Measurements from ENCODE around the gene S1PR5.
"Not testable (repeated sequence)": the region's sequence is repeated elsewhere in the genome, so short reads cannot be mapped to it uniquely, and the experiment has no call there.

S1PR5 gene

DNA sequence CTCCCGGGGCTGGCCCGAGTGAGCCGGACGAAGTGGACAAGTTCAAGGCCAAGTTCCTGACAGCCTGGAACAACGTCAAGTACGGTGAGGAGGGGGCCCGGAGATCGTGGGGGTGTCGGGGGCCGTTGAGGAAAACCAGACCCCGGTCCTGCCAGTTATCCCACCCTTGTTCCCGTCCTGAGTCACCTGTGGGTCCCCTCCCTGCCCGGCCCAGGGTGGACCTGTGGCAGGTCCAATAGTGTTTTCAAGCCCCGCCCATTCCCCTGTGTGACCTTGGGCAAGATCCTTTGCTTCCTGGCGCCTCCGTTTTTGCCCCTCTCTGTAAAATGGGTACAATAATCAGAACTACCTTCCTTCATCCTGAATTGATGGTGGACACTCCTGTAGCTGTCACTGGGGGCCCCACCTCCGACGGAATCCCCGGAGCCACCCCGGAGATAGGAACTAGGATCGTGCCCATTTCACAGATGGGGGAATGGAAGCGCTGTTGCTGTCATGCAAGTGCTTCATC lies 27.1 kb upstream of the S1PR5 start:
- no peak for DNase-seq

- peak; percentile 89 for DNase-seq
These were observed 26.4 kb upstream of the S1PR5 start, which contains the start of gene ATG4D for GRCh38 chr19:10543420-10544241. Gene ATG4D, plus strand, starts transcription at chr19:10543904. Its CDS starts 187 bp downstream, at chr19:10544091.

GRCh38 chr19:10543059-10543419 lies 25.8 kb upstream of the S1PR5 start:
- no peak for DNase-seq

DNA sequence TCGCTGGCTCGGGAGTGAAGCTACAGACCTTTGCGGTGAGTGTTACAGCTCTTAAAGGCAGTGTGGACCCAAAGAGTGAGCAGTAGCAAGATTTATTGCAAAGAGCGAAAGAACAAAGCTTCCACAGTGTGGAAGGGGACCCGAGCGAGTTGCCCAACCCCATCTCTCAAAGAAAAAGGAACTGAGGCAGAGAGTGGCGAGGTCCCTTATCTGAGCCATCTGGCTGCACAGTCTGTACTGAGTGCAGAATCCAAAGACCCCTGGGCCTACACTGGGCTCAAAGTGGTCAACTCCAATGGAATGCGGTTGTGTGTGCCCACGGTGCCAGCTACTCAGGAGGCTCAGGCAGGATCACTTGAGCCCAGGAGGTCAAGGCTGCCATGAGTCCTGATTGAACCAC lies 21.8 kb upstream of the S1PR5 start:
- not testable (repeated sequence) for DNase-seq

DNA sequence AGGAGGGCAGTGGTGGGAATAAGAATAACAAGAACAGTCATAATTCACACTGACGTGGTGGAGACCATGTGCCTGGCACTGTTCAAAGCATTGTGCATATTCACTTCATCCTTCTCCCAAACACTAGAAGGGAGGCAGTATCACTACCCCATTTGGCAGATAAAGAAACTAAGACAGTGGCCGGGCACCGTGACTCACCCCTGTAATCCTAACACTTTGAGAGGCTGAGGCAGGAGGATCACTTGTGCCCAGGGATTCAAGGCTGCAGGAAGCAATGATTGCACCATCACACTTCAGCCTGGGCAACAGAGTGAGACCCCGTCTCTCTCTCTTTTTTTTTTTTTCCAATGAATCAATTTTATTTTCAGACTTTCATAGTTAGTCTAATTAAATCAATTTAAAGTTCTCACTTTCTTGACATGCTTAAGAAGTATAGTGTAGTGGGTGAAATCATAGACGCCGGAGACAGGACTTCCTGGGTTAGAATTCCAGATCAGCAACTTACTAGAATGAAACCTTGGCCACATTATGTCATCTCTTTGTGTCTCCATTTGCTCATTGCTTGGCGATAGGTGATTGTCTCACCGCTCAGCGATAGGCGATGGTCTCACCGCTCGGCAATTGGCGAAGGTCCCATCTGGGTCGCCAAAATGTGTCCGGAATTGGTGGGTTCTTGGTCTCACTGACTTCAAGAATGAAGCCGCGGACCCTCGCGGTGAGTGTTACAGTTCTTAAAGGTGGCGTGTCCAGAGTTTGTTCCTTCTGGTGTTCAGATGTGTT lies 21.1 kb upstream of the S1PR5 start:
- DNase-seq: no peak

DNA sequence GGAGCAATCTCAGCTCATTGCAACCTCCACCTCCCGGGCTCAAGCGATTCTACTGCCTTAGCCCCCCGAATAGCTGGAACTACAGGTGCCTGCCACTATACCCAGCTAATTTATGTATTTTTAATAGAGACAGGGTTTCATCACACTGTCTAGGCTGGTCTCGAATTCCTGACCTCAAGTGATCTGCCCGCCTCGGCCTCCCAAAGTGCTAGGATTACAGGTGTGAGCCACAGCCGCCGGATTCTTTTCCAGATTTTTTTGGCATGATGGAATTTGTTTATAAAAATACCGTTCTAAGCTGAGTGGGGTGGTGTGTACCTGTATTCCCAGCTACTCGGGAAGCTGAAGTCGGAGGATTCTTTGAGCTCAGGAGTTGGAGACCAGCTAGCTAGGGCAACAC lies 20.4 kb upstream of the S1PR5 start:
- DNase-seq: no peak

GRCh38 chr19:10535613-10536012 lies 18.4 kb upstream of the S1PR5 start:
- DNase-seq: no peak

GRCh38 chr19:10533646-10534386 lies 16.6 kb upstream of the S1PR5 start:
- no peak for DNase-seq

DNA sequence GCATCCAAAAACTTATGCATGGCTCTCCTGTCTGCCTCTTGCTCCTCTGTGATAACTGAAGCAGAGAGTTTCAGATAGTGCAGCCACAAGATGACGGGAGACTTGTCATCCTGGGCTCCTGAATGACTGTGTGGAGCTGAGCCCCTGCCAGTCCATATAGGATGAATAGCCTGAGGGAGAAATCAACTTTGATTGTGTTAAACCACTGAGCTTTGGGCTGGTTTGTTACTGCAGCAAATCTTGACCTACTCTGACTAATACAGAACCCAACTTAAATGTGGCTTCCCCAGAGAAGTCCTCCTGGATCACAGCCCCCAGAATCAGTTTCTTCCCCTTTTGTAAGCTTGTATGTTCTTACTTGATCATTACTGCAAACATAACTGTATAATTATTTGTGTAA lies 15.2 kb upstream of the S1PR5 start:
- no peak for DNase-seq

GRCh38 chr19:10526887-10527286 lies 9.6 kb upstream of the S1PR5 start:
- DNase-seq: not testable (repeated sequence)

DNA sequence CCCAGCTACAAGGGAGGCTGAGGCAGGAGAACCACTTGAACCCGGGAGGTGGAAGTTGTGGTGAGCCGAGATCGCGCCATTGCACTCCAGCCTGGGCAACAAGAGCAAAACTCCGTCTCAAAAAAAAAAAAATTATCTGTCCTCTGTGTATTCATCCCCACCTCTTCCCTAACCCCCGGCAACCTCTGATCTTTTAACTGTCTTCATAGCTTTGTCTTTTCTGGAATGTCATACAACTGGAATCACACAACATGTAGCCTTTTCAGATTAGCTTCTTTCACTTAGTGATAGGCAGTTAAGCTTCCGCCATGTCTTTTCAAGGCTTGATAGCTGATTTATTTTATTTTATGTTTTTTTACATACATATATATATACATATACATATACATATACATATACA lies 8.4 kb upstream of the S1PR5 start:
- DNase-seq: no peak

DNA sequence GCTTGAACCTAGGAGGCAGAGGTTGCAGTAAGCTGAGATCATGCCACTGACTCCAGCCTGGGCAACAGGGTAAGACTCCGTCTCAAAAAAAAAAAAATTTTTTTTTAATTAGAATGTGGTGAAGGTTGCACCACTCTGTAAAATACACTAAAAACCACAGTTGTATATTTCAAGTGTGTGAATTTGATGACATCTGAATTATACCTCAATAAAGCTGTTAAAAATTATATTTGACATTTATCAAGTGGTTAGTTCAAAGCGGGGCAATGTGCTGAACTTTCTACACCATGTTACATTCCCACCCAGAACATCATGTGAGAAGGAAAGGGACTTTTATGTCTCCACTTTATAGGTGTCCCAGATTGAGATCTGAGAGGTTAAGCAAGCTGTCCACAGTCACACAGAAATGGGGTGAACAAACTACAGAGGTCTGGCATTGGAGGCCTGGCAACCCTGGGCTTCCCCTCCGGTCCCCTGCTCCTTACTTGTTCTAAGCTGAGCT lies 5.9 kb upstream of the S1PR5 start:
- no peak for DNase-seq

- no peak for DNase-seq
These were observed 4.4 kb upstream of the S1PR5 start for GRCh38 chr19:10521461-10522171.

DNA sequence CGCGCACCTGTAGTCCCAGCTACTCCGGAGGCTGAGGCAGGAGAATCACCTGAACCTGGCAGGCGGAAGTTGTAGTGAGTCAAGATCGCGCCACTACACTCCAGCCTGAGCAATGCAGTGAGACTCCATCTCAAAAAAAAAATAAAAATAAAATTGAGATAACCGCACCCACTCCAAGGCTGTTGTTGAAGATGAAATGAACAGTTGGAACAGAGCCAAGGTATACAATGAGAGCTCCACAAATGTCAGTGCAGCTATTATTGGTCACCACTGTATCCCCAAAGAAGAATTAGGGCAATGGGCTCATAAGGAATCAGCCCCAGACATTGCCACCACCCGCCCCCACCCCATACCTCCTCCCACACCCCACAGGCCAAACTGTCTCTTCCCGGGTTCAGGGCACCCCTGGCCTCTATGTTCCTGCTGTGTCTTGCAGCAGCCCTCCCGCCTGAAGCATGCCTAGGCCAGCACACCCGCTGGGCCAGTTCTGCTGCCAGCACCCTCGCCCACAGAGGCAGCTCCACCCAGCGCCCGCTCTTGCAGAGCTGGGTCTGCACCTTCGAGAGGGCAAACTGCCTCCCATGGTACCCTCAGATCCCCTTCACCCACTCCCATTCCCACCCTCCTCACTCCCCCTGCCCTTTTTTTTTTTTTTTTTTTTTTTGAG lies 3.5 kb upstream of the S1PR5 start:
- no peak for DNase-seq

- DNase-seq: no peak
These were observed 2.2 kb upstream of the S1PR5 start for GRCh38 chr19:10519421-10519820.

DNA sequence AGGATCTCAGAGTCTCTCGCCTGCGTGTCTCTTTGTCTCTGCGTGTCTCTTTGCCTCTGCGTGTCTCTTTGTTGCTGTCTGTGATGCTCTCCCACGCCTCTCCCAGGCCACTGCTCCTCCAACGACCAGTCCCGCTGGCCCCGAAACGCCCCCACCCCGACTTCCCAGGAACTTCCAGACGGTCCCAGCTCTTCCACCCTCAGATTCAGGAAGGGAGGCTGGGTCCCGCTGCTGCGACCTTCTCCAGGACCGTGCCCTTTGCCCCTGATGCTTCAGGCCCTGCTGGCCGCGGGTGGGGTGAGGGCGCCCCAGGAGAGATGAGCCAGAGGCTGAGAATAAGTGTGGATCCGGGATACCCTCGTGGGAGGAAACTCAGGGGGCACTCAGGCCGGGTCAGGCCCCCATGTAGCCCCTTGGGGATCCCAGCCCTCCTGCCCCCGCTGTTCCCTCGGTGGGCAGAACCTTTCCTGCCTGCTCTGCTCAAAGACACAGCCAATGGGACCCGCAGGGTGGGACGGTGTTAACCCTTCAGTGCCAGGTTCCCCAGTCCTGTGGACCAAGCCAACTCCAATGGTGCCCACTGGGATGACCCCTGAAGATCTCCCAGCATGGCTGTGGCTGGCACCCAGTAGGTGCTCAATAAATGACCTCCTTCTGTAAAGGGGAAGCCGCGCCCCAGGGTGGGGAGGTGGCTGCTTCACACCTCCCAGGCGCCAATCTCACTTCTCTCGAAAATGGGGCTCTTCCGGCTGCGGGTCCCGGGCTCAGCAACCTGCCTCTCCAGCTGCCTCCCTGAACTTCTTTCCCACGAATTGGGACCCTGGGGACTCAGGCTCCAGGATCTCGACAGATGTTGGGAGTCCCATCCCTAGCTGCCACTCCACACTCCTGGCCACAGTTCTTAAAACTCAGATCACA lies 1.5 kb upstream of the S1PR5 start:
- DNase-seq: no peak

DNA sequence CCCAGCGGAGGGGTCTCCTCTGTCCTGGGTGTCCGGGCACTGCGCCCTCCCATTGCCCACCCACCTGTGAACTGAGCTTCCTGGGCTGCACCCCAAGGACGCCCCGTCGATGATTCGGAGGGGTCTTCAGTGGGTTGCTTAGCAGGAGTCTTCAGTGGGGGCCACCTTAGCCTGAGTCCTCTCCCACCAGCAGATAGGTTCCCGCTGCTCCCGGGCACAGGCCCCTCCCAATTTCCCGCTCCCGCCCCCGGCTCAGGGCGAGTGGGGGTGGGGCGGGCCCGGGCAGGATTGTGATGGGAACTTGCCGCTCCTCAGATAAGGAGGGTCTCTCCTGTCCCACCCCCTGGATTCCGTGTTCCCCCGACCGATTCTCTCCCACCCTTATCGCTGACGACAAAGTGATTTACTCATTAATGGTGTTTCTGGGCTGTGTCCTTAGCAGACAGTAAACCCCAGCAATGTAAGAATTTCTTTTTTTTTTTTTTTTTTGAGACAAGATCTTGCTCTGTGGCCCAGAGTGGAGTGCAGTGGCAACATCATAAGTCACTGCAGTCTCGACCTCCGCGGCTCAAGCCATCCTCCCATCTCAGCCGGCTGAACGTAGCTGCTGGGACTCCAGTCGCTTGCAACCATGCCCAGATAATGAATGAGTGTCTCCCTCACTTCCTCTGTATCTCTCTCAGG lies 655 bp upstream of the S1PR5 start:
- DNase-seq: no peak

- DNase-seq: no peak
These were observed 468 bp downstream of the S1PR5 start for GRCh38 chr19:10516671-10517286.

DNA sequence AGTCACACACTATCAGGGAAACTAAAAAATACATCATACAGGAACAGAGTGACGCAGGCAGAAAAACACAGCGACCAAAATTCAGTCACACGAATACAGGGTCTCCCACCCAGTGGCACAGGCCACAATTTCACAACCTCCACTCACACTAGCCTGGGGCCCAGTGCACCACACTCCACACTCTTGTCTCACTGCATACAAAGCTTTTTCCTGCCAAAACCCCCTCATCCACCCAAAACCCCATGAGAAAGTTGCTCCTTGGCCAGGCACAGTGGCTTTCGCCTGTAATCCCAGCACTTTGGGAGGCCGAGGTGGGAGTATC lies 1.2 kb downstream of the S1PR5 start:
- DNase-seq: no peak
